Stimulated activated CD8-positive, alpha-beta memory T cell treated with anti-CD3 and anti-CD28 coated beads, Interleukin-12 subunit alpha, Interleukin-12 subunit beta, amount 100 ng/mL, for 24 hours (primary cell): ENCODE data around the gene EXOG.

ENCODE experiments used
- DNase-seq: peaks from one replicate; pipeline ENCODE4 v3.0.0-alpha.2; 2020; ENCODE audit errors: extremely low read depth

The EXOG gene

DNA sequence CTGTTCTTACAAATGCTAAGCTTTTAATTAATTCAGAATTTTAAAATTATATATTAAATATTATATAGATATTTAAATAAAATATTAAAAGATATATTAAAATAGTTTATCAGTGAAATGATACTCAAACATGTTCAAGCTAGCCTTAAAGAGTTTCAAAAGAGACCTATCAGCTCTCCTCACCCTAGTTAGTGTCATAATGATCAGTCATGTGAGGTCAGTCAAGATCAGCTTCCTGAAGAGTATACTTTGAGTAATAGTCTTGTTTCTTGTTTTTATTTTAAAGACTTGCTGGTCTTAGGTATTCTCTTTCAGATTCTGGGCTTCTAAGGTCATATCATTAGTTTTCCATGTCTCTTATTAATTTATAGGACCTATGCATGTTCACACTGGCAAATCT is 14.5 kb downstream of the EXOG start:
- no peak for DNase-seq

DNA sequence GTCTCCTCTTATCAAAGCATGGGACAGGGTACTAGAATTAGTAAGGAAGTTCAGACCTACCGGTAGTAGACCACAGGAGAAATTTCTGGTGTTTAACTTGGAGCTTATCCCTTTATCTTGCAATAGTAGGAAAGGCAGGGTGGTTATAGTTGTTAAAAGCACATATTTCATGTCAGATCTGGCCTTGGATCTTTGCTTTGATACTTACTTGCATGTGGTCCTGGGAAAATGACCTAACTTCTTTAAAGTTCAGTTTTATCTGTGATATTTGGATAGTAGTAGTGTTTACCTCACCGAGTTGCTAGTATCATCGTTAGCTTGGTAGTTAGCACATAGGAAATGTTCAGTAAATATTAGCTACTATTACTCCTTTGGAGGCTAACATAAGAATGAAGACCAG is 15.4 kb downstream of the EXOG start:
- no peak for DNase-seq

GRCh38 chr3:38515367-38515766 is 19.2 kb downstream of the EXOG start:
- DNase-seq: no peak

GRCh38 chr3:38516669-38517068 is 20.5 kb downstream of the EXOG start:
- no peak for DNase-seq

DNA sequence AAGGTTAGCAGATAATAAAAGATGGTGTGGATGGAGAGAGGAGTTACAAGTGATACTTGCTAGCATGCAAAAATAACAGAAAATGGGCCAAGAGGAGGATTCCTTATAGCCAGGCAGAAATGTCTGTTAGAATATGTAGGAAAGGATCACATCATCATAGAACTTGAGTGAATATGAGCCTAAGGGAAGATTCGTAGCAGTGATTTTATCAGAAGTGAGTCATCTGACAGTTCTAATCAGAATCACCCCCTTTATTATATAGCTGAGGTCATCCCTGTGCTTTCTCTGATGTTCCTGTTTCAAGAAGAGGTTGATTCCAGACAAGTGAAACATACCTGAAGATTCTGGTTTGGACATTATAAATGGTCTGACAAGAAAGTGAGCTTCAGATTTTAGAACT is 22.9 kb downstream of the EXOG start:
- no peak for DNase-seq

- no peak for DNase-seq
These were observed 23.5 kb downstream of the EXOG start for GRCh38 chr3:38519651-38520050.

- DNase-seq: no peak
These were observed 25.3 kb downstream of the EXOG start for GRCh38 chr3:38521391-38521987.

- no peak for DNase-seq
These were observed 25.9 kb downstream of the EXOG start for GRCh38 chr3:38522002-38522401.

DNA sequence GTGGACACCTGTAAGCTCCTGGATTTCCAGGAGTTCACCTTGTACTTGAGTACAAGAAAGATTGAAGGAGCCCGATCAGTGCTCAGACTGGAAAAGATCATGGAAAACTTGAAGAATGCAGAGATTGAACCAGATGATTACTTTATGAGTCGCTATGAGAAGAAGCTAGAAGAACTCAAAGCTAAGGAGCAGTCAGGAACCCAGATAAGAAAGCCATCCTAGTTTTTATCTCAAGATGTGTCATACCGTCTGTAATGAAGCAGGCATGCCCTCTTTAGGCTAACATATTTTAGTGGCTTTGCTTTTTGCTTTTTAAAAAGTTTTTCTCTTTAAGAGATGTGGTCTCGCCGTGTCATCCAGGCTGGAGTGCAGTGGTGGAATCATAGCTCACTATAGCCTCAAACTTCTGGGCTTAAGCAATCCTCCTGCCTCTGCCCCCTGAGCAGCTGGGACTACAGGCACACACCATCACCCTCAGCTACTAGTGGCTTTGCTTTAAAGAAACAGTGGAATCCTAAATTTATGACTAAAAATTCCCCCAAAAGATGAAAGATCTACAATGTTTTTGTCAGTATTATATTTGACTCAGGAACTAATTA is 28.1 kb downstream of the EXOG start:
- DNase-seq: no peak

DNA sequence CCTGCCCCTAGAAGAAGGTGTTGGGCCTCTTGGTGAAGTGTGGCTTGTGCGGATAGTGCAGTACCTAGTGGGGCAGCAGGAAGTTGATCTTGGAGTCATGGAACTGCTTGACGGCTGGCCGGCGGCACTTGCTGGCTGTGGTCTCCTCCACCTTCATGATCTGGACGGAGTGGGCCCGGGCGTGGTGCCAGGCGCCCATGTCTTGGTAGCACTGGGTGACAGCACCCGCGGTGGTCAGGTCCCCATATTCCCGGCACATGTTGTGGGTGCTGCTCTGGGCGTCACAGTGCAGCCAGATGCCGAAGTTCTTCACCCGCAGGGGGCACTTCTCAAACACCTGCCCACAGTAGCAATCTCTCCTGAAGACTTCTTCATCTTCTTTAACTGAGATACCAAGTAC is 30.7 kb downstream of the EXOG start:
- DNase-seq: no peak

- DNase-seq: no peak
These were observed 32.3 kb downstream of the EXOG start for GRCh38 chr3:38528457-38528856.

DNA sequence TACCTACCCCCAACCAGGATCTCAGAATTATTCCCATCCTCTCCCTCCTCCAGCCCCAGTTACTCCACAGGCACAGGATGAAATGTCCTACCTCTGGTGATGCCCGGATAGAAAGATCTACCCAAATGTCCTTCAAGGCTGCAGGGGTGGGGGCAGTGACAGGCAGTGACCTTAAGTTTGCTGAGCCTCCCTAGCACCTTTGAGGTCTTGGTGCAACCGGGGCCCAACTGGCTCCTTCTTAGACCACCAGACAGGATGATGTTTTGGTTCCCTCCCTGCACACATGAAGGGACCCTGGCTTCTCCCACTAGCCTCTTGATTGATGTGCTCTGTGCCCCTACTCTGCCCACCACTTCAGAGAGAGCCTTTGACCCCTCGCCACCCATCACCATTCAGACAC is 36.4 kb downstream of the EXOG start:
- no peak for DNase-seq

- no peak for DNase-seq
These were observed 37.3 kb downstream of the EXOG start for GRCh38 chr3:38533285-38533976.

- no peak for DNase-seq
These were observed 38.0 kb downstream of the EXOG start for GRCh38 chr3:38534180-38534579.

DNA sequence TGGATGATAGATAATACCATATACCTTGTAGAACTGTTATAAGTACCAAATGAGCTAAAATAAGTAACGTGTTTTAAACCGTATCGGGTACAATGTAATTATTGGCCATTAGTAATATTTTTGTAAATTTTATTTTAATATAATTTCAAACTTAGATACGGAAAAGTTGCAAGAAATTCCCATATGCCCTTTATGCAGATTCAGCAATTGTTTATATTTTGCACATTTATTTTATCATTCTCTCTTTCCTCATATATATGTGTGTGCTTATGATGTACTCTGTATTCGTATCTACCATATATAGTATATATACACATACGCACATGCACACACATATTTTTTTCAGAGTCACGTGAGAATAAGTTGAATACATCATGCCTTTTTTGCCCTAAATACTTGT is 38.5 kb downstream of the EXOG start:
- no peak for DNase-seq

GRCh38 chr3:38536671-38537070 is 40.5 kb downstream of the EXOG start:
- no peak for DNase-seq

DNA sequence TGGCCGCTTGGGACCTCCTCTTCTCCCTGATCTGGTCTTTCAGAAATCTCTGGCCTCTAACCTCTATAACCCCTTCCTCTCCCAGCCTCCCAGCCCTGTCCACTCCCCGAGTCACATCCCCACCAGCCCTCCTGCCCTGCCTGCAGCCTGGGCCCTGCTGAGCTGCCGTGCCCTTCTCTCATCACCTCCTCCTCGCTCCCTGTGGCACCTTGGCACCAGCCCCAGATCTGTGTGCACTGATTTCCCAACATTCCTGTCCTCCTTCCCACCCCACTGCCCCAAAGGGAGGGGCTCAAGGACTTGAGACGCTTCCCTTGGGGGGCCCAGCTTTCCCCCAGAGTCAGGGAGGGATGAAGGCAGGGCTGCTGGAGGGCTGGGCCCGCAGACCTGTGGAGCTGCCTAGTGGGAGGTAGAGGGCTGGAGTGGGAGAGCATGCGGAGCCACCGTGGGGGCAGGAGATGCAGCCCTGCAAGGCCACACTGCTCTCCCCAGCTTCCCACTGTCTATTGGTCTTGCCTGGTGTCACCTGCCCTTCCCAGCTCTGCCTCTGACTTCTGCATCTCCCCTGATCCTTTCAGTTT is 42.7 kb downstream of the EXOG start:
- no peak for DNase-seq

DNA sequence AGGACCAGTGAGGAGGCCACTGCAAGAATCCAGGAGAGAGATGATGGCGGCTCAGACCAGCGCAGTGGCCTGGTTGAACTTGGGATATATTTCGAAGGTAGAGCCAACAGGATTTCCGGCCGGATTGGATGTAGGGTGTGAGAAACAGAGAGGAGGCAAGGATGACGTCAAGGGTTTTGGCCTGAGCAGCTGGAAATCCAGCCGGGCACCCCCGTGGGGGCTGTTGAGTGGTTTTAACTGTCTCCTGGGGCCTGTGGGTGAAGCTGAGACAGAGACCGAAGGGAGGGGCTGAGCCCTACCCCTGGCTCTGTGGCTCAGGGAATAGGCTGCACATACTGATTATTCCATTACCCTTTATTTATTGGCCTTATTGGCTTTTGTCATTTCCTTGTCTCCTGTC is 45.7 kb downstream of the EXOG start:
- DNase-seq: no peak

GRCh38 chr3:38542401-38543298 is 46.5 kb downstream of the EXOG start:
- no peak for DNase-seq

- no peak for DNase-seq
These were observed 47.4 kb downstream of the EXOG start for GRCh38 chr3:38543586-38543985.

- no peak for DNase-seq
These were observed 48.8 kb downstream of the EXOG start for GRCh38 chr3:38544926-38545325.

GRCh38 chr3:38545550-38545949 is 49.4 kb downstream of the EXOG start:
- DNase-seq: no peak
